CD4-positive, alpha-beta T cell treated with Interleukin-21 for 1 hour (primary cell): ENCODE data around the gene CADM1.

Experiments used
- DNase-seq: peaks from one replicate; pipeline ENCODE4 v3.0.0-alpha.2; 2020

Gene CADM1

GRCh38 chr11:115345361-115345760, 158.9 kb downstream of the CADM1 start:
- no peak for DNase-seq

- DNase-seq: no peak
Measured at GRCh38 chr11:115344846-115345245, 159.4 kb downstream of the CADM1 start.

GRCh38 chr11:115342142-115342541, 162.1 kb downstream of the CADM1 start:
- no peak for DNase-seq

GRCh38 chr11:115340874-115341273, 163.3 kb downstream of the CADM1 start:
- no peak for DNase-seq

GRCh38 chr11:115338476-115338875, 165.7 kb downstream of the CADM1 start:
- no peak for DNase-seq

GRCh38 chr11:115334932-115335788, 169.1 kb downstream of the CADM1 start:
- peak; percentile 33 for DNase-seq

GRCh38 chr11:115333949-115334348, 170.3 kb downstream of the CADM1 start:
- DNase-seq: no peak

GRCh38 chr11:115333121-115333520, 171.1 kb downstream of the CADM1 start:
- DNase-seq: no peak

GRCh38 chr11:115330684-115331482, 173.3 kb downstream of the CADM1 start:
- DNase-seq: no peak

GRCh38 chr11:115326526-115326925, 177.7 kb downstream of the CADM1 start:
- DNase-seq: no peak

- DNase-seq: no peak
Measured at GRCh38 chr11:115325523-115325922, 178.7 kb downstream of the CADM1 start.

- DNase-seq: peak; percentile 57
Measured at GRCh38 chr11:115324581-115325432, 179.4 kb downstream of the CADM1 start.

GRCh38 chr11:115322553-115323203, 181.5 kb downstream of the CADM1 start:
- no peak for DNase-seq

- DNase-seq: no peak
Measured at GRCh38 chr11:115321605-115322289, 182.5 kb downstream of the CADM1 start.

GRCh38 chr11:115317277-115318185, 186.7 kb downstream of the CADM1 start:
- no peak for DNase-seq

- no peak for DNase-seq
Measured at GRCh38 chr11:115316696-115317095, 187.5 kb downstream of the CADM1 start.

- no peak for DNase-seq
Measured at GRCh38 chr11:115314330-115314920, 189.8 kb downstream of the CADM1 start.

GRCh38 chr11:115313224-115313838, 190.9 kb downstream of the CADM1 start:
- DNase-seq: no peak

GRCh38 chr11:115311949-115312348, 192.3 kb downstream of the CADM1 start:
- no peak for DNase-seq

GRCh38 chr11:115306689-115307088, 197.5 kb downstream of the CADM1 start:
- DNase-seq: no peak
